GM23338 (cell line): ENCODE results near the gene DPH2. TPM values are rescaled to one million over a fixed set of nuclear protein-coding genes. Genes with fewer than 3 reads are reported as not detected.

Experiments used
- CREB1 ChIP-seq: fragments of 250-450 bp; sonication (Bioruptor Pico); IDR thresholded peaks from 2 replicates; pipeline ENCODE4 v1.5.0; 2020; ENCODE audit warnings: low read depth, mild to moderate bottlenecking, moderate library complexity
- EZH2 ChIP-seq: fragments of 200-600 bp; sonication (generic); IDR thresholded peaks from one replicate; pipeline ENCODE4 v1.8.0; 2017; ENCODE audit warnings: antibody characterized with exemption, mild to moderate bottlenecking, low read depth; ENCODE audit not compliant: unreplicated experiment
- NANOG ChIP-seq: IDR thresholded peaks from 2 replicates; pipeline ENCODE4 v1.6.1; 2016; ENCODE audit warnings: antibody characterized with exemption, borderline replicate concordance
- POLR2AphosphoS5 ChIP-seq: IDR thresholded peaks from 2 replicates; pipeline ENCODE4 v1.6.1; 2016; ENCODE audit warnings: antibody characterized with exemption, low read depth
- STAT1 ChIP-seq: IDR thresholded peaks from one replicate; pipeline ENCODE4 v1.6.1; 2016; ENCODE audit warnings: antibody characterized with exemption; ENCODE audit not compliant: unreplicated experiment
- ZNF114 ChIP-seq: fragments of 250-450 bp; sonication (Bioruptor Pico); IDR thresholded peaks from 2 replicates; pipeline ENCODE4 v1.5.0; 2020; ENCODE audit warnings: mild to moderate bottlenecking, moderate library complexity
- ZNF331 ChIP-seq: fragments of 250-450 bp; sonication (Bioruptor Pico); IDR thresholded peaks from 2 replicates; pipeline ENCODE4 v1.5.0; 2020; ENCODE audit warnings: low read depth, mild to moderate bottlenecking, moderate library complexity
- polyA plus RNA-seq: library from polyadenylated mRNA; unstranded; fragments of >200 nt; fragmentation: Nextera tagmentation; extraction: Ambion mirVana; gene quantifications from 2 replicates; pipeline ENCODE4 v1.2.1, GENCODE V29; 2016
- total RNA-seq: library from RNA; depleted of rRNA; stranded (reverse); fragments of >200 nt; shearing (Covaris generic); gene quantifications from 2 replicates; pipeline ENCODE4 v1.2.3, GENCODE V29; 2014; rRNA removed
- TF ChIP-seq, protein P1 (sequence below): fragments of 250-450 bp; sonication (Bioruptor Pico); IDR thresholded peaks from 2 replicates; pipeline ENCODE4 v1.5.0; 2020; ENCODE audit warnings: mild to moderate bottlenecking, moderate library complexity

DPH2 gene
- total and polyA plus RNA-seq, 2 experiments from 2014 or later: 32.1 to 90.3 TPM

DNA sequence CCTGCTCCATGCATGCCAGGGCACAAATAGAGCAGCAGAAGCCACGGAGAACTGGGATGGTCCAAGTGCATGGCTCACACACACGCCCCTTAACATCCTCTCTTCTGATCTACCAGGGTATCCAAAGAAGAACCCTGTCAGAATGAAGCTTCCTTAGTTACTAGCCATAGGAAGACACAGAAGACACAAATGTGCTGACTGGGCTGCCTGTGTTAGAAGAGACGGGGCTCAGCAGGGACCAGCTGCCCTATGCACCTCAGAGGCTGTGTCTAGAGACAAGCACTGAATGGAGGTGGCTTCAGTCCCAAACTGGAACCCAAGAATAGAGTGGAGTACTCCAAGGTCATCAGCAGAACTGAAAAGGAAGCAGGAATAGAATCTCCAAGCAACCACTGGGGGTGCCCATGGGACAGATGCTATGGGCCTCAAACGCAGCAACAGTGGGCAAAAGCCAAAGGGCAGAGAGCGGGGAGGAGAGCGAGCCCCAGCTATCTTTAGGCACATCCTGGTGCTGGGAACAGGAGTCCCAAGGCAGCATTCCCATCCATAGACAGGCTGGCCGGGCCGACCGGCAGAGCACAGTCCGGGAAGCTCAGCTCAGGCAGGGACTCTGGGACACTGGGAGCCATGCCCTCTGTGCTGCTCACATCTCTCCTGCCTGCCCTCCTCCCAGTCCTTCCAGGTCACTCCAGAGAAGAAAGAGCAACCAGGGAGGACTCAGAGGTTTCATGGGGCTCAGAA lies 51.9 kb downstream of the DPH2 start (continued):
- TF ChIP-seq ZNF114 (CRISPR knock-in tag): no peak
- TF ChIP-seq, protein P1, sequence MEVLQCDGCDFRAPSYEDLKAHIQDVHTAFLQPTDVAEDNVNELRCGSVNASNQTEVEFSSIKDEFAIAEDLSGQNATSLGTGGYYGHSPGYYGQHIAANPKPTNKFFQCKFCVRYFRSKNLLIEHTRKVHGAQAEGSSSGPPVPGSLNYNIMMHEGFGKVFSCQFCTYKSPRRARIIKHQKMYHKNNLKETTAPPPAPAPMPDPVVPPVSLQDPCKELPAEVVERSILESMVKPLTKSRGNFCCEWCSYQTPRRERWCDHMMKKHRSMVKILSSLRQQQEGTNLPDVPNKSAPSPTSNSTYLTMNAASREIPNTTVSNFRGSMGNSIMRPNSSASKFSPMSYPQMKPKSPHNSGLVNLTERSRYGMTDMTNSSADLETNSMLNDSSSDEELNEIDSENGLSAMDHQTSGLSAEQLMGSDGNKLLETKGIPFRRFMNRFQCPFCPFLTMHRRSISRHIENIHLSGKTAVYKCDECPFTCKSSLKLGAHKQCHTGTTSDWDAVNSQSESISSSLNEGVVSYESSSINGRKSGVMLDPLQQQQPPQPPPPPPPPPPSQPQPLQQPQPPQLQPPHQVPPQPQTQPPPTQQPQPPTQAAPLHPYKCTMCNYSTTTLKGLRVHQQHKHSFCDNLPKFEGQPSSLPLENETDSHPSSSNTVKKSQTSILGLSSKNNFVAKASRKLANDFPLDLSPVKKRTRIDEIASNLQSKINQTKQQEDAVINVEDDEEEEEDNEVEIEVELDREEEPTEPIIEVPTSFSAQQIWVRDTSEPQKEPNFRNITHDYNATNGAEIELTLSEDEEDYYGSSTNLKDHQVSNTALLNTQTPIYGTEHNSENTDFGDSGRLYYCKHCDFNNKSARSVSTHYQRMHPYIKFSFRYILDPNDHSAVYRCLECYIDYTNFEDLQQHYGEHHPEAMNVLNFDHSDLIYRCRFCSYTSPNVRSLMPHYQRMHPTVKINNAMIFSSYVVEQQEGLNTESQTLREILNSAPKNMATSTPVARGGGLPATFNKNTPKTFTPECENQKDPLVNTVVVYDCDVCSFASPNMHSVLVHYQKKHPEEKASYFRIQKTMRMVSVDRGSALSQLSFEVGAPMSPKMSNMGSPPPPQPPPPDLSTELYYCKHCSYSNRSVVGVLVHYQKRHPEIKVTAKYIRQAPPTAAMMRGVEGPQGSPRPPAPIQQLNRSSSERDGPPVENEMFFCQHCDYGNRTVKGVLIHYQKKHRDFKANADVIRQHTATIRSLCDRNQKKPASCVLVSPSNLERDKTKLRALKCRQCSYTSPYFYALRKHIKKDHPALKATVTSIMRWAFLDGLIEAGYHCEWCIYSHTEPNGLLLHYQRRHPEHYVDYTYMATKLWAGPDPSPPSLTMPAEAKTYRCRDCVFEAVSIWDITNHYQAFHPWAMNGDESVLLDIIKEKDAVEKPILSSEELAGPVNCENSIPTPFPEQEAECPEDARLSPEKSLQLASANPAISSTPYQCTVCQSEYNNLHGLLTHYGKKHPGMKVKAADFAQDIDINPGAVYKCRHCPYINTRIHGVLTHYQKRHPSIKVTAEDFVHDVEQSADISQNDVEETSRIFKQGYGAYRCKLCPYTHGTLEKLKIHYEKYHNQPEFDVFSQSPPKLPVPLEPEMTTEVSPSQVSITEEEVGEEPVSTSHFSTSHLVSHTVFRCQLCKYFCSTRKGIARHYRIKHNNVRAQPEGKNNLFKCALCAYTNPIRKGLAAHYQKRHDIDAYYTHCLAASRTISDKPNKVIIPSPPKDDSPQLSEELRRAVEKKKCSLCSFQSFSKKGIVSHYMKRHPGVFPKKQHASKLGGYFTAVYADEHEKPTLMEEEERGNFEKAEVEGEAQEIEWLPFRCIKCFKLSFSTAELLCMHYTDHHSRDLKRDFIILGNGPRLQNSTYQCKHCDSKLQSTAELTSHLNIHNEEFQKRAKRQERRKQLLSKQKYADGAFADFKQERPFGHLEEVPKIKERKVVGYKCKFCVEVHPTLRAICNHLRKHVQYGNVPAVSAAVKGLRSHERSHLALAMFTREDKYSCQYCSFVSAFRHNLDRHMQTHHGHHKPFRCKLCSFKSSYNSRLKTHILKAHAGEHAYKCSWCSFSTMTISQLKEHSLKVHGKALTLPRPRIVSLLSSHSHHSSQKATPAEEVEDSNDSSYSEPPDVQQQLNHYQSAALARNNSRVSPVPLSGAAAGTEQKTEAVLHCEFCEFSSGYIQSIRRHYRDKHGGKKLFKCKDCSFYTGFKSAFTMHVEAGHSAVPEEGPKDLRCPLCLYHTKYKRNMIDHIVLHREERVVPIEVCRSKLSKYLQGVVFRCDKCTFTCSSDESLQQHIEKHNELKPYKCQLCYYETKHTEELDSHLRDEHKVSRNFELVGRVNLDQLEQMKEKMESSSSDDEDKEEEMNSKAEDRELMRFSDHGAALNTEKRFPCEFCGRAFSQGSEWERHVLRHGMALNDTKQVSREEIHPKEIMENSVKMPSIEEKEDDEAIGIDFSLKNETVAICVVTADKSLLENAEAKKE (CRISPR knock-in tag): no peak
- no peak for TF ChIP-seq ZNF331 (CRISPR knock-in tag)
- no peak for TF ChIP-seq CREB1
- TF ChIP-seq EZH2: no peak
- TF ChIP-seq POLR2AphosphoS5: no peak
- no peak for TF ChIP-seq STAT1
- no peak for TF ChIP-seq NANOG

Other genes with a start within 250 kb of the DPH2 start
- gene ARTN, start 36.2 kb upstream of the DPH2 start, total RNA-seq: 10.4 and 35.7 TPM in 2 replicates
- gene ARTN, start 36.2 kb upstream of the DPH2 start, polyA plus RNA-seq: 6.7 and 7.6 TPM in 2 replicates
- gene IPO13, start 23.1 kb upstream of the DPH2 start, total RNA-seq: 17.9 and 22.8 TPM in 2 replicates
- 10.4 and 12.5 TPM in 2 replicates for gene IPO13, start 23.1 kb upstream of the DPH2 start, polyA plus RNA-seq
- 112 and 116 TPM in 2 replicates for gene ATP6V0B, start 5.0 kb downstream of the DPH2 start, total RNA-seq
- gene ATP6V0B, start 5.0 kb downstream of the DPH2 start, polyA plus RNA-seq: 142 and 149 TPM in 2 replicates
- gene B4GALT2, start 9.2 kb downstream of the DPH2 start, total RNA-seq: 52.7 and 63.1 TPM in 2 replicates
- gene B4GALT2, start 9.2 kb downstream of the DPH2 start, polyA plus RNA-seq: 22.4 and 22.8 TPM in 2 replicates
- 8.3 and 9.5 TPM in 2 replicates for gene CCDC24, start 21.6 kb downstream of the DPH2 start, total RNA-seq
- 13.4 and 17.2 TPM in 2 replicates for gene CCDC24, start 21.6 kb downstream of the DPH2 start, polyA plus RNA-seq
- 14.6 and 20.0 TPM in 2 replicates for gene SLC6A9, start 61.5 kb downstream of the DPH2 start, total RNA-seq
- 12.2 and 14.4 TPM in 2 replicates for gene SLC6A9, start 61.5 kb downstream of the DPH2 start, polyA plus RNA-seq
- gene KLF17, start 148.8 kb downstream of the DPH2 start, total RNA-seq: not detected in 2 replicates
- not detected in 2 replicates for gene KLF17, start 148.8 kb downstream of the DPH2 start, polyA plus RNA-seq
- gene KLF18, start 171.6 kb downstream of the DPH2 start, total RNA-seq: 0.16 and 0.35 TPM in 2 replicates
- gene KLF18, start 171.6 kb downstream of the DPH2 start, polyA plus RNA-seq: not detected in 2 replicates
- gene DMAP1, start 243.5 kb downstream of the DPH2 start, total RNA-seq: 38.8 and 40.0 TPM in 2 replicates
- gene DMAP1, start 243.5 kb downstream of the DPH2 start, polyA plus RNA-seq: 27.9 and 32.6 TPM in 2 replicates